B cell (primary cell): ENCODE measurements around the gene CCDC7. TPM values are rescaled to one million over a fixed set of nuclear protein-coding genes. Genes with fewer than 3 reads are reported as not detected.

Source experiments
- ATAC-seq: fragments of 200-7000 bp; cut with Tn5 transposase; one replicate; pipeline ENCODE4 v1.10.0; 2021; ENCODE audit warnings: low read depth, mild to moderate bottlenecking, moderate number of reproducible peaks, moderate library complexity
- CTCF ChIA-PET: fragments of 350-600 bp; sonication (Branson Sonifier 250); formaldehyde crosslinking; loops from one replicate; lab custom pipeline; 2021; ENCODE audit warnings: antibody characterized with exemption, inconsistent platforms; lab: Charles Lee
- POLR2A ChIA-PET: fragments of 350-600 bp; sonication (Branson Sonifier 250); formaldehyde crosslinking; loops from one replicate; lab custom pipeline; 2021; ENCODE audit warnings: antibody characterized with exemption; lab: Charles Lee
- DNase-seq: peaks from one replicate; pipeline ENCODE4 v3.0.0; 2013
- H2AFZ ChIP-seq: 2 replicates; pipeline ENCODE4 v1.6.1; 2012; ENCODE audit warnings: mild to moderate bottlenecking, low read depth, low read length; ENCODE audit not compliant: insufficient read depth, poor library complexity, severe bottlenecking
- H3K27ac ChIP-seq, 2 donors: 1 replicate in 1 of 2; 2 replicates in 1 of 2; pipeline ENCODE4 v1.5.1; 2012 to 2013; ENCODE audit warnings: low read length in 2 of 2, mild to moderate bottlenecking in 2 of 2, moderate library complexity in 1 of 2
- H3K27me3 ChIP-seq, 4 experiments: fragments of 200-600 bp in 1 of 4; sonication (generic) in 1 of 4; replicated peaks in 1 of 4; 1 replicate in 2 of 4; 2 replicates in 2 of 4; pipeline versions ENCODE4 v1.6.1 to v1.7.0; 2013 to 2016; ENCODE audit warnings: low read length in 3 of 4, mild to moderate bottlenecking in 2 of 4, mixed read lengths in 1 of 4, moderate library complexity in 1 of 4; ENCODE audit not compliant: insufficient read depth in 4 of 4, control insufficient read depth in 3 of 4; ENCODE audit errors: control extremely low read depth in 1 of 4
- H3K36me3 ChIP-seq, 2 experiments: replicated peaks in 1 of 2; 1 replicate in 1 of 2; 2 replicates in 1 of 2; pipeline versions ENCODE4 v1.6.1 to v1.7.1; 2013; ENCODE audit warnings: low read length in 1 of 2; ENCODE audit not compliant: insufficient read depth in 2 of 2, control insufficient read depth in 1 of 2; ENCODE audit errors: control extremely low read depth in 1 of 2, extremely low read depth in 1 of 2
- H3K4me1 ChIP-seq, 2 donors: fragments of 200-600 bp in 1 of 2; sonication (generic) in 1 of 2; 1 replicate in 1 of 2; 2 replicates in 1 of 2; pipeline versions ENCODE4 v1.5.1 to v1.6.1; 2013 to 2017; ENCODE audit warnings: low read length in 2 of 2; ENCODE audit not compliant: control insufficient read depth in 2 of 2, insufficient read depth in 2 of 2
- H3K4me2 ChIP-seq: replicated peaks from 2 replicates; pipeline ENCODE3; 2012; ENCODE audit warnings: mild to moderate bottlenecking, low read depth, low read length; ENCODE audit not compliant: poor library complexity, severe bottlenecking
- H3K4me3 ChIP-seq, 5 experiments: fragments of 200-600 bp in 1 of 5; sonication (generic) in 1 of 5; 1 replicate in 3 of 5; 2 replicates in 2 of 5; pipeline versions ENCODE4 v1.5.1 to v1.7.0; 2011 to 2016; ENCODE audit warnings: low read length in 4 of 5, mild to moderate bottlenecking in 4 of 5, low read depth in 2 of 5, control low read depth in 1 of 5, moderate library complexity in 1 of 5; ENCODE audit not compliant: insufficient read depth in 1 of 5; ENCODE audit errors: control extremely low read depth in 1 of 5, extremely low read depth in 1 of 5
- H3K79me2 ChIP-seq: fragments of 200-600 bp; sonication (generic); one replicate; pipeline ENCODE4 v1.6.0; 2016; ENCODE audit warnings: low read length; ENCODE audit not compliant: control insufficient read depth, insufficient read depth
- H3K9ac ChIP-seq: fragments of 200-600 bp; sonication (generic); 2 replicates; pipeline ENCODE4 v1.6.1; 2017; ENCODE audit warnings: mild to moderate bottlenecking, low read length, moderate library complexity
- H3K9me3 ChIP-seq, 3 donors: one replicate each; pipeline versions ENCODE4 v1.6.1 to v1.7.1; 2013; ENCODE audit warnings: low read length in 2 of 3; ENCODE audit not compliant: control insufficient read depth in 2 of 3, insufficient read depth in 1 of 3; ENCODE audit errors: control extremely low read depth in 1 of 3
- H4K20me1 ChIP-seq: 2 replicates; pipeline ENCODE4 v1.6.0; 2012; ENCODE audit warnings: mild to moderate bottlenecking, low read length; ENCODE audit not compliant: insufficient read depth, control insufficient read depth, poor library complexity, severe bottlenecking
- H3K27ac Mint-ChIP-seq: one replicate; pipeline ENCODE4 v1.8.0; 2021; ENCODE audit warnings: mixed read lengths
- H3K27me3 Mint-ChIP-seq: one replicate; pipeline ENCODE4 v1.8.0; 2021; ENCODE audit warnings: mixed read lengths
- H3K4me1 Mint-ChIP-seq: one replicate; pipeline ENCODE4 v1.8.0; 2021; ENCODE audit warnings: mixed read lengths
- H3K4me3 Mint-ChIP-seq: one replicate; pipeline ENCODE4 v1.8.0; 2021; ENCODE audit warnings: mixed read lengths
- H3K9me3 Mint-ChIP-seq: one replicate; pipeline ENCODE4 v1.8.0; 2022; ENCODE audit warnings: mixed read lengths; ENCODE audit not compliant: insufficient read depth
- EZH2 ChIP-seq: IDR thresholded peaks from 2 replicates; pipeline ENCODE4 v1.6.1; 2012; ENCODE audit warnings: borderline replicate concordance, low read depth, mild to moderate bottlenecking, moderate library complexity, low read length; ENCODE audit not compliant: insufficient read depth, poor library complexity, severe bottlenecking
- intact Hi-C: fragments of 100-400 bp; cut with micrococcal nuclease; formaldehyde crosslinking; loops from one replicate; pipeline ENCODE4 v1.10.0; 2022
- polyA plus RNA-seq: library from polyadenylated mRNA; depleted of rRNA; stranded (reverse); fragments of >200 nt; gene quantifications from 2 replicates; pipeline ENCODE4 v1.2.3, GENCODE V29; 2012
- total RNA-seq, 2 donors: library from RNA; stranded (reverse); fragments of 120-200 nt in 1 of 2; gene quantifications; 1 replicate in 1 of 2; 2 replicates in 1 of 2; pipeline versions ENCODE4 v1.2.3 to v1.2.4, GENCODE V29; 2013 to 2022
- TF ChIP-seq, protein P1 (sequence below): fragments of 200-600 bp; IDR thresholded peaks from one replicate; pipeline ENCODE4 v1.8.0; 2022; ENCODE audit warnings: antibody characterized with exemption, mild to moderate bottlenecking

CCDC7 gene
- total and polyA plus RNA-seq, 2 donors (not counting 1 experiment from before 2014, with no cell fraction given) = 2.6 to 26.6 TPM

DNA sequence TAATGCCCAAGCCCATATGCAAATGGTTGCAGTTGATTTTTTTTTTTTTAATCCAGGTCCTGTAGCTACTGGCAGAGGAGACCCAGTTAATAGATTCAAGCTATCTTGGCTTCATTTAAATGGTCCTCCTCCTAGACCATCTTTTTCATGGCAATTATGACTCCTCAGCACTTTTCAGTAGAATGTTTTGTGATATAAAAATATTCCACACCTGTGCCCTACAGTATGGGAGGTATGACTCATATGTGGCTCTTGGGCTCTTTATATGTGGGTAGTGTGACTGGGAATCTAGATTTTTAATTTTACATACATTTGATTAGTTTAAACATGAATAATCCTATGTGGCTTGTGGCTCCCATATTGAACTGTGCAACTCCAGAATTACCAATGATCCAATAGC is 432.0 kb downstream of the CCDC7 start:
- no peak for DNase-seq
- H3K9me3 Mint-ChIP-seq = peaks cover 2% of the 10 kb centered on the region
- peaks cover 3% of the 10 kb centered on the region for H3K27me3 Mint-ChIP-seq
- POLR2A ChIA-PET = no interaction called here
- CTCF ChIA-PET = interaction anchor here (1.1 to 1.3 kb wide), 2 partner anchors 131 to 278 kb away, joined by 4 to 6 read pairs; no protein-coding TSS in a partner anchor
- H3K27ac Mint-ChIP-seq = no peak overlapping the region
- Histone ChIP-seq H3K4me3 (no peak overlapping the region), H3K4me1 (no peaks in the 10 kb centered on the region), H4K20me1 (no peaks in the 10 kb centered on the region), H3K9ac (no peak overlapping the region), H3K27ac (no peak overlapping the region), H3K4me2 (no peak overlapping the region), H3K36me3 (no peaks in the 10 kb centered on the region), H3K27me3 (no peaks in the 10 kb centered on the region), H3K79me2 (no peaks in the 10 kb centered on the region), H3K9me3 (peaks cover 0 to 5% (median 0%) of the 10 kb centered on the region in 3 donors), H2AFZ (no peak overlapping the region)
- no peak overlapping the region for H3K4me3 Mint-ChIP-seq
- intact Hi-C loops = no loop called here
- no peak for TF ChIP-seq EZH2
- TF ChIP-seq, protein P1, sequence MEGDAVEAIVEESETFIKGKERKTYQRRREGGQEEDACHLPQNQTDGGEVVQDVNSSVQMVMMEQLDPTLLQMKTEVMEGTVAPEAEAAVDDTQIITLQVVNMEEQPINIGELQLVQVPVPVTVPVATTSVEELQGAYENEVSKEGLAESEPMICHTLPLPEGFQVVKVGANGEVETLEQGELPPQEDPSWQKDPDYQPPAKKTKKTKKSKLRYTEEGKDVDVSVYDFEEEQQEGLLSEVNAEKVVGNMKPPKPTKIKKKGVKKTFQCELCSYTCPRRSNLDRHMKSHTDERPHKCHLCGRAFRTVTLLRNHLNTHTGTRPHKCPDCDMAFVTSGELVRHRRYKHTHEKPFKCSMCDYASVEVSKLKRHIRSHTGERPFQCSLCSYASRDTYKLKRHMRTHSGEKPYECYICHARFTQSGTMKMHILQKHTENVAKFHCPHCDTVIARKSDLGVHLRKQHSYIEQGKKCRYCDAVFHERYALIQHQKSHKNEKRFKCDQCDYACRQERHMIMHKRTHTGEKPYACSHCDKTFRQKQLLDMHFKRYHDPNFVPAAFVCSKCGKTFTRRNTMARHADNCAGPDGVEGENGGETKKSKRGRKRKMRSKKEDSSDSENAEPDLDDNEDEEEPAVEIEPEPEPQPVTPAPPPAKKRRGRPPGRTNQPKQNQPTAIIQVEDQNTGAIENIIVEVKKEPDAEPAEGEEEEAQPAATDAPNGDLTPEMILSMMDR = no peak
- ATAC-seq = no peak
- H3K4me1 Mint-ChIP-seq = no peaks in the 10 kb centered on the region

GRCh38 chr10:32878646-32879045 is 432.7 kb downstream of the CCDC7 start:
- POLR2A ChIA-PET = no interaction called here

More at GRCh38 chr10:32878646-32879045, 432.7 kb downstream of the CCDC7 start:
- Histone ChIP-seq H3K9me3 (peaks cover 0 to 5% (median 0%) of the 10 kb centered on the region in 3 donors), H3K27ac (no peak overlapping the region), H3K9ac (no peak overlapping the region), H2AFZ (no peak overlapping the region), H3K79me2 (no peaks in the 10 kb centered on the region), H3K4me3 (no peak overlapping the region), H3K4me1 (no peaks in the 10 kb centered on the region), H4K20me1 (no peaks in the 10 kb centered on the region), H3K4me2 (no peak overlapping the region), H3K27me3 (no peaks in the 10 kb centered on the region), H3K36me3 (no peaks in the 10 kb centered on the region)
- ATAC-seq (no peak), DNase-seq (no peak)
- Mint-ChIP-seq H3K27me3 (peaks cover 3% of the 10 kb centered on the region), H3K9me3 (peaks cover 2% of the 10 kb centered on the region), H3K27ac (no peak overlapping the region), H3K4me1 (no peaks in the 10 kb centered on the region), H3K4me3 (no peak overlapping the region)
- intact Hi-C loops = no loop called here
- TF ChIP-seq, protein P1 = no peak
- TF ChIP-seq EZH2 = no peak
- CTCF ChIA-PET = interaction anchor here (1.3 kb wide), 1 partner anchor 277 kb away, joined by 6 read pairs; no protein-coding TSS in a partner anchor
